Medulla oblongata (tissue), 1 donor: ENCODE measurements around the gene RXYLT1.

Experiments
- DNase-seq: peaks from one replicate; pipeline ENCODE4 v3.0.0-alpha.2; 2015; ENCODE audit errors: extremely low spot score

Gene RXYLT1

GRCh38 chr12:63843254-63843720 lies 63.6 kb downstream of the RXYLT1 start:
- DNase-seq: no peak

GRCh38 chr12:63843721-63844390 lies 64.1 kb downstream of the RXYLT1 start:
- DNase-seq: peak; percentile 97

- peak; percentile 81 for DNase-seq
These were observed 65.0 kb downstream of the RXYLT1 start, which contains the start of gene SRGAP1 for GRCh38 chr12:63844391-63845341. SRGAP1 (plus strand) TSS chr12:63844700; CDS start chr12:63844817, 117 bp downstream.

- peak; percentile 45 for DNase-seq
These were observed 66.0 kb downstream of the RXYLT1 start for GRCh38 chr12:63845726-63846125.

- no peak for DNase-seq
These were observed 66.7 kb downstream of the RXYLT1 start for GRCh38 chr12:63846238-63846967.

- no peak for DNase-seq
These were observed 68.7 kb downstream of the RXYLT1 start for GRCh38 chr12:63848450-63848849.

- no peak for DNase-seq
These were observed 69.5 kb downstream of the RXYLT1 start for GRCh38 chr12:63849106-63849620.

- no peak for DNase-seq
These were observed 69.9 kb downstream of the RXYLT1 start for GRCh38 chr12:63849641-63850040.

GRCh38 chr12:63853978-63854377 lies 74.3 kb downstream of the RXYLT1 start:
- no peak for DNase-seq

GRCh38 chr12:63855299-63855698 lies 75.6 kb downstream of the RXYLT1 start:
- DNase-seq: no peak

GRCh38 chr12:63857771-63858670 lies 78.3 kb downstream of the RXYLT1 start:
- no peak for DNase-seq
